SU-DHL-6 (cell line): ENCODE results near the gene WDCP.

Experiments
- H2AFZ ChIP-seq: fragments of 200-600 bp; sonication (generic); 2 replicates; pipeline ENCODE4 v1.6.1; 2014; ENCODE audit warnings: low read depth, mild to moderate bottlenecking, moderate library complexity, mixed read lengths, antibody characterized with exemption, low read length; ENCODE audit not compliant: severe bottlenecking
- H3F3A ChIP-seq: fragments of 200-600 bp; shearing (Covaris generic); 2 replicates; pipeline ENCODE4 v1.6.0; 2016; ENCODE audit warnings: antibody characterized with exemption, mild to moderate bottlenecking; ENCODE audit not compliant: insufficient read depth
- H3K27ac ChIP-seq: fragments of 200-600 bp; sonication (generic); 2 replicates; pipeline ENCODE4 v1.5.1; 2016; ENCODE audit warnings: low read depth, mild to moderate bottlenecking, low read length, moderate library complexity, mixed read lengths
- H3K27me3 ChIP-seq: fragments of 200-600 bp; sonication (generic), shearing (Covaris generic); 2 replicates; pipeline ENCODE4 v1.6.0; 2014; ENCODE audit warnings: mild to moderate bottlenecking, low read length
- H3K36me3 ChIP-seq: fragments of 200-600 bp; sonication (generic); 2 replicates; pipeline ENCODE4 v1.6.1; 2014; ENCODE audit warnings: mild to moderate bottlenecking, low read length, mixed read lengths
- H3K4me2 ChIP-seq: fragments of 300-600, 200-600 bp; shearing (Covaris generic), sonication (generic); 2 replicates; pipeline ENCODE4 v1.6.0; 2014; ENCODE audit warnings: low read length, low read depth, mild to moderate bottlenecking; ENCODE audit not compliant: poor library complexity, severe bottlenecking
- H3K4me3 ChIP-seq: fragments of 200-600 bp; sonication (generic); 2 replicates; pipeline ENCODE4 v1.5.1; 2014; ENCODE audit warnings: antibody characterized with exemption, low read length, mild to moderate bottlenecking, mixed read lengths; ENCODE audit not compliant: insufficient read depth, poor library complexity, severe bottlenecking
- H3K79me2 ChIP-seq: fragments of 200-600 bp; sonication (generic); 2 replicates; pipeline ENCODE4 v1.6.1; 2014; ENCODE audit warnings: mild to moderate bottlenecking, low read length, moderate library complexity; ENCODE audit not compliant: insufficient read depth
- H3K9ac ChIP-seq: fragments of 200-600 bp; sonication (generic); 2 replicates; pipeline ENCODE4 v1.7.0; 2014; ENCODE audit warnings: mild to moderate bottlenecking, low read length
- H3K9me2 ChIP-seq: fragments of 200-600 bp; sonication (generic); replicated peaks from 2 replicates; pipeline ENCODE4 v1.6.1; 2014; ENCODE audit warnings: low read length; ENCODE audit not compliant: insufficient read depth
- H3K9me3 ChIP-seq: fragments of 200-600 bp; sonication (generic); 2 replicates; pipeline ENCODE4 v1.6.1; 2014; ENCODE audit warnings: low read length, mixed read lengths; ENCODE audit not compliant: insufficient read depth
- H4K20me1 ChIP-seq: fragments of 200-600 bp; sonication (generic); 2 replicates; pipeline ENCODE4 v1.6.1; 2014; ENCODE audit warnings: low read depth, mild to moderate bottlenecking, antibody characterized with exemption, low read length, moderate library complexity, mixed read lengths
- EZH2phosphoT487 ChIP-seq: fragments of 200-600 bp; sonication (generic), shearing (Covaris generic); conservative IDR thresholded peaks from 2 replicates; pipeline ENCODE4 v1.6.1; 2018; ENCODE audit warnings: mild to moderate bottlenecking, antibody characterized with exemption, low read length, moderate library complexity, mixed read lengths
- TF ChIP-seq, protein P1 (sequence below): fragments of 200-600 bp; sonication (generic); IDR thresholded peaks from one replicate; pipeline ENCODE4 v1.5.1; 2017; ENCODE audit warnings: antibody characterized with exemption, mild to moderate bottlenecking, low read length, moderate library complexity; ENCODE audit not compliant: insufficient read depth, poor library complexity, severe bottlenecking

The WDCP gene

DNA sequence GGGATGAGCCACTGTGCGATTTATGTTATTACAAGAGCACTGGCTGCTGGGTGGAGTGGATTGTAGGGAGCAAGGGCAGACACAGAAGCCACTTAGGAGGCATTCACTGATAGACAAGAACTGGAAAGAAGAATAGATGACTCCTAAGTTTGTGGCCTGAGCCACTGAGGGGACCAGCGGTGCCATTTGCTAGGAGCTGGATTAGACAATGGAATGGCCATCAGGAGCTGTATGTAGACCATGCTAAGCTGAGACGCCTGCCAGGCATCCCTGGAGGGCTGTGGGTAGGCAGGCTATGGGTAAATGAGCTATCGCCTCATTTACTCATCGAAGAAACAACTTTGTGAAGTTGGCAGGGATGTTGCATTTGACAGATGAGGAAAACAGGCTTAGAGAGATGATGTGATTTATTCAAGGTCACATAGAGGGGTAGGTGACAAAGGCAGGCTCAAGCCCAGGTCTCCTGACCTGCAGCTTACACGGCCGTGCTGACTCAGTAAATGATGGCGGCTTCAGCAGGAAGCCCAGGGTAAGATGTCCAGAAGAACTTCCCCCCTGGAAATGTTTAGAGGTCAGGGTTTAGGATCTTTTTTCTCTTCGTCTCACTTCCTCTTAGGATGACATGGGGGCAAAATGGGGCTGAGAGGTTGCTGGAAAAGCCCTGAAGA lies 34.5 kb downstream of the WDCP start:
- Histone ChIP-seq H3F3A (peaks cover 1% of the 10 kb centered on the region; the same call in 1 of the 2 replicates), H3K9me3 (no peaks in the 10 kb centered on the region), H3K36me3 (no peaks in the 10 kb centered on the region), H3K9me2 (no peaks in the 10 kb centered on the region), H3K79me2 (no peaks in the 10 kb centered on the region), H2AFZ (no peak overlapping the region), H3K27ac (no peak overlapping the region), H3K9ac (no peak overlapping the region), H3K4me3 (no peak overlapping the region), H3K4me2 (no peak overlapping the region), H4K20me1 (no peaks in the 10 kb centered on the region), H3K27me3 (no peaks in the 10 kb centered on the region)
- TF ChIP-seq, protein P1, sequence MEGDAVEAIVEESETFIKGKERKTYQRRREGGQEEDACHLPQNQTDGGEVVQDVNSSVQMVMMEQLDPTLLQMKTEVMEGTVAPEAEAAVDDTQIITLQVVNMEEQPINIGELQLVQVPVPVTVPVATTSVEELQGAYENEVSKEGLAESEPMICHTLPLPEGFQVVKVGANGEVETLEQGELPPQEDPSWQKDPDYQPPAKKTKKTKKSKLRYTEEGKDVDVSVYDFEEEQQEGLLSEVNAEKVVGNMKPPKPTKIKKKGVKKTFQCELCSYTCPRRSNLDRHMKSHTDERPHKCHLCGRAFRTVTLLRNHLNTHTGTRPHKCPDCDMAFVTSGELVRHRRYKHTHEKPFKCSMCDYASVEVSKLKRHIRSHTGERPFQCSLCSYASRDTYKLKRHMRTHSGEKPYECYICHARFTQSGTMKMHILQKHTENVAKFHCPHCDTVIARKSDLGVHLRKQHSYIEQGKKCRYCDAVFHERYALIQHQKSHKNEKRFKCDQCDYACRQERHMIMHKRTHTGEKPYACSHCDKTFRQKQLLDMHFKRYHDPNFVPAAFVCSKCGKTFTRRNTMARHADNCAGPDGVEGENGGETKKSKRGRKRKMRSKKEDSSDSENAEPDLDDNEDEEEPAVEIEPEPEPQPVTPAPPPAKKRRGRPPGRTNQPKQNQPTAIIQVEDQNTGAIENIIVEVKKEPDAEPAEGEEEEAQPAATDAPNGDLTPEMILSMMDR = no peak
- no peak for TF ChIP-seq EZH2phosphoT487

GRCh38 chr2:24011250-24012104 lies 35.7 kb downstream of the WDCP start:
- no peak for TF ChIP-seq EZH2phosphoT487
- TF ChIP-seq, protein P1 = no peak

GRCh38 chr2:24010477-24011249 lies 36.5 kb downstream of the WDCP start:
- no peaks in the 10 kb centered on the region for H3K9me3 ChIP-seq
- no peaks in the 10 kb centered on the region for H3K9me2 ChIP-seq
- no peak overlapping the region for H3K4me2 ChIP-seq
- peaks cover 3% of the 10 kb centered on the region; the same call in 1 of the 2 replicates for H3F3A ChIP-seq
- no peak overlapping the region for H2AFZ ChIP-seq
- no peaks in the 10 kb centered on the region for H3K27me3 ChIP-seq
- H4K20me1 ChIP-seq = no peaks in the 10 kb centered on the region
- no peak for TF ChIP-seq EZH2phosphoT487
- TF ChIP-seq, protein P1 = no peak
- H3K4me3 ChIP-seq = no peak overlapping the region
- no peaks in the 10 kb centered on the region for H3K79me2 ChIP-seq
- no peak overlapping the region for H3K9ac ChIP-seq
- no peak overlapping the region for H3K27ac ChIP-seq
- no peaks in the 10 kb centered on the region for H3K36me3 ChIP-seq

More at GRCh38 chr2:24011250-24012104, 35.7 kb downstream of the WDCP start:
- Histone ChIP-seq H3K9ac (no peak overlapping the region), H2AFZ (no peak overlapping the region), H3K79me2 (no peaks in the 10 kb centered on the region), H3K27me3 (no peaks in the 10 kb centered on the region), H3K36me3 (no peaks in the 10 kb centered on the region), H3K9me3 (no peaks in the 10 kb centered on the region), H3K9me2 (no peaks in the 10 kb centered on the region), H3K4me2 (no peak overlapping the region), H4K20me1 (no peaks in the 10 kb centered on the region), H3F3A (peaks cover 3% of the 10 kb centered on the region; the same call in 1 of the 2 replicates), H3K4me3 (no peak overlapping the region), H3K27ac (no peak overlapping the region)
